SK-N-SH (cell line): ENCODE data around the gene CDC42EP4. TPM values are rescaled to one million over a fixed set of nuclear protein-coding genes. Genes with fewer than 3 reads are reported as not detected.

Experiments used
- CTCF ChIA-PET: fragments of 300-600, 350-600 bp; formaldehyde crosslinking; extraction: SDS; loops from one replicate; lab custom pipeline; 2021; lab: Yijun Ruan, JAX
- POLR2A ChIA-PET: fragments of 350-600 bp; sonication (Branson Sonifier 250); formaldehyde crosslinking; extraction: SDS; loops from one replicate; lab custom pipeline; 2020; ENCODE audit warnings: antibody characterized with exemption, inconsistent platforms; lab: Yijun Ruan, JAX
- DNase-seq: peaks from one replicate; pipeline ENCODE4 v3.0.0; 2012
- H2AFZ ChIP-seq: fragments of 200-600 bp; sonication (generic); 2 replicates; pipeline ENCODE4 v1.8.1; 2016; ENCODE audit warnings: antibody characterized with exemption, mild to moderate bottlenecking, low read depth
- H3F3A ChIP-seq: fragments of 200-600 bp; sonication (generic); replicated peaks from 2 replicates; pipeline ENCODE3; 2016; ENCODE audit warnings: antibody characterized with exemption, mild to moderate bottlenecking; ENCODE audit not compliant: insufficient read depth
- H3K27ac ChIP-seq, 2 experiments: fragments of 200-500 bp in 1 of 2; fragments of 200-600 bp in 1 of 2; sonication (Bioruptor generic) in 1 of 2; sonication (generic), shearing (Covaris generic) in 1 of 2; 2 replicates each; pipeline versions ENCODE4 v1.5.1 to v1.6.1; 2014 to 2016; ENCODE audit warnings: low read depth in 2 of 2, inconsistent platforms in 1 of 2, low read length in 1 of 2, mild to moderate bottlenecking in 1 of 2, mixed read lengths in 1 of 2
- H3K27me3 ChIP-seq: fragments of 200-600 bp; sonication (generic), shearing (Covaris generic); 2 replicates; pipeline ENCODE4 v1.6.1; 2016; ENCODE audit warnings: mixed run types; ENCODE audit not compliant: insufficient read depth
- H3K36me3 ChIP-seq, 2 experiments: fragments of 200-500 bp in 1 of 2; fragments of 200-600 bp in 1 of 2; sonication (Bioruptor generic) in 1 of 2; sonication (generic) in 1 of 2; replicated peaks in 1 of 2; 2 replicates each; pipeline versions ENCODE3 to v1.5.1; 2014 to 2016; ENCODE audit warnings: low read length in 1 of 2, mild to moderate bottlenecking in 1 of 2; ENCODE audit not compliant: insufficient read depth in 2 of 2, control insufficient read depth in 1 of 2
- H3K4me1 ChIP-seq, 2 experiments: fragments of 200-500 bp in 1 of 2; fragments of 200-600 bp in 1 of 2; sonication (Bioruptor generic) in 1 of 2; sonication (generic), shearing (Covaris generic) in 1 of 2; 2 replicates each; pipeline versions ENCODE4 v1.5.1 to v1.6.1; 2014 to 2016; ENCODE audit warnings: low read depth in 1 of 2, low read length in 1 of 2, mixed run types in 1 of 2; ENCODE audit not compliant: insufficient read depth in 2 of 2, control insufficient read depth in 1 of 2
- H3K4me2 ChIP-seq: fragments of 200-600 bp; sonication (generic), shearing (Covaris generic); 2 replicates; pipeline ENCODE4 v1.6.1; 2017; ENCODE audit warnings: mixed run types
- H3K4me3 ChIP-seq, 2 experiments: fragments of 200-500 bp in 1 of 2; fragments of 200-600 bp in 1 of 2; sonication (Bioruptor generic) in 1 of 2; sonication (generic), shearing (Covaris generic) in 1 of 2; 2 replicates each; pipeline versions ENCODE4 v1.5.1 to v1.8.1; 2014 to 2016; ENCODE audit warnings: low read depth in 2 of 2, inconsistent platforms in 1 of 2, low read length in 1 of 2, mild to moderate bottlenecking in 1 of 2, mixed read lengths in 1 of 2, moderate library complexity in 1 of 2
- H3K79me2 ChIP-seq: fragments of 200-600 bp; sonication (generic); 2 replicates; pipeline ENCODE4 v1.8.1; 2017; ENCODE audit warnings: mild to moderate bottlenecking; ENCODE audit not compliant: insufficient read depth
- H3K9ac ChIP-seq: fragments of 200-600 bp; sonication (generic); 2 replicates; pipeline ENCODE4 v1.6.1; 2017; ENCODE audit warnings: mixed run types
- H3K9me2 ChIP-seq: fragments of 200-600 bp; sonication (generic); 2 replicates; pipeline ENCODE4 v1.6.1; 2017; ENCODE audit warnings: mixed run types
- H3K9me3 ChIP-seq: fragments of 200-600 bp; sonication (generic); 2 replicates; pipeline ENCODE4 v1.6.1; 2017; ENCODE audit warnings: mixed run types, mild to moderate bottlenecking, moderate library complexity
- H4K20me1 ChIP-seq: fragments of 200-600 bp; sonication (generic); 2 replicates; pipeline ENCODE4 v1.6.1; 2017; ENCODE audit warnings: mild to moderate bottlenecking, mixed run types; ENCODE audit not compliant: insufficient read depth
- ELF1 ChIP-seq: IDR thresholded peaks from 2 replicates; pipeline ENCODE4 v1.4.0; 2012
- FOSL2 ChIP-seq: IDR thresholded peaks from 2 replicates; pipeline ENCODE4 v1.4.0; 2012; ENCODE audit warnings: low read depth, mild to moderate bottlenecking, moderate library complexity, borderline replicate concordance
- FOXJ3 ChIP-seq: sonication (generic); formaldehyde crosslinking; IDR thresholded peaks from 2 replicates; pipeline ENCODE4 v1.5.1; 2020; ENCODE audit warnings: mild to moderate bottlenecking, missing genetic modification reagents
- GABPA ChIP-seq: IDR thresholded peaks from 2 replicates; pipeline ENCODE4 v1.4.0; 2012; ENCODE audit warnings: low read depth, mild to moderate bottlenecking
- GATA2 ChIP-seq: sonication (generic); formaldehyde crosslinking; IDR thresholded peaks from 2 replicates; pipeline ENCODE4 v1.5.0; 2020; ENCODE audit warnings: mild to moderate bottlenecking, missing genetic modification reagents
- MEF2A ChIP-seq: IDR thresholded peaks from 2 replicates; pipeline ENCODE4 v1.4.0; 2012; ENCODE audit warnings: low read depth, borderline replicate concordance
- MXI1 ChIP-seq: IDR thresholded peaks from 2 replicates; pipeline ENCODE4 v1.6.1; 2012; ENCODE audit warnings: mild to moderate bottlenecking, low read depth, low read length, improper control_type of control experiment
- NFIC ChIP-seq: IDR thresholded peaks from 2 replicates; pipeline ENCODE4 v1.4.0; 2012; ENCODE audit warnings: borderline replicate concordance
- RCOR1 ChIP-seq: fragments of 150-350 bp; IDR thresholded peaks from 2 replicates; pipeline ENCODE4 v1.6.1; 2017; ENCODE audit warnings: antibody characterized with exemption, low read length
- RFX5 ChIP-seq: IDR thresholded peaks from 2 replicates; pipeline ENCODE4 v1.6.1; 2012; ENCODE audit warnings: mild to moderate bottlenecking, improper control_type of control experiment, low read length
- SIN3A ChIP-seq: IDR thresholded peaks from 2 replicates; pipeline ENCODE4 v1.6.1; 2012; ENCODE audit warnings: low read depth, mild to moderate bottlenecking, low read length, moderate library complexity, borderline replicate concordance
- TAF1 ChIP-seq: IDR thresholded peaks from 2 replicates; pipeline ENCODE4 v1.6.1; 2012; ENCODE audit warnings: low read depth, mild to moderate bottlenecking, low read length, moderate library complexity, borderline replicate concordance
- TCF12 ChIP-seq: IDR thresholded peaks from 2 replicates; pipeline ENCODE4 v1.4.0; 2012
- YY1 ChIP-seq: IDR thresholded peaks from 2 replicates; pipeline ENCODE4 v1.4.0; 2012; ENCODE audit warnings: low read depth, mild to moderate bottlenecking
- WGBS: methylation state at CpG from one replicate; pipeline ENCODE4 v1.1.6; 2017; ENCODE audit warnings: low lambda C conversion rate; 5-methylcytosine and 5-hydroxymethylcytosine counted together
- polyA plus RNA-seq, 3 experiments: library from polyadenylated mRNA; depleted of rRNA; stranded (reverse); fragments of >200 nt; gene quantifications; 2 replicates each; pipeline ENCODE4 v1.2.3, GENCODE V29; 2012
- TF ChIP-seq, protein P1 (sequence below): IDR thresholded peaks from 2 replicates; pipeline ENCODE4 v1.4.0; 2012; ENCODE audit warnings: low read depth, borderline replicate concordance
- TF ChIP-seq, protein P2 (sequence below): IDR thresholded peaks from 2 replicates; pipeline ENCODE4; 2012
- TF ChIP-seq, protein P3 (sequence below): fragments of 200-600 bp; sonication (generic); IDR thresholded peaks from 2 replicates; pipeline ENCODE4 v1.6.1; 2017; ENCODE audit warnings: antibody characterized with exemption, mild to moderate bottlenecking, moderate library complexity
- TF ChIP-seq, protein P4 (sequence below): IDR thresholded peaks from 2 replicates; pipeline ENCODE4 v1.4.0; 2012; ENCODE audit warnings: low read depth

CDC42EP4 gene
- polyA plus RNA-seq, 1 of the 3 experiments (the other 2 are of a cell fraction) = 28.3 TPM

DNA sequence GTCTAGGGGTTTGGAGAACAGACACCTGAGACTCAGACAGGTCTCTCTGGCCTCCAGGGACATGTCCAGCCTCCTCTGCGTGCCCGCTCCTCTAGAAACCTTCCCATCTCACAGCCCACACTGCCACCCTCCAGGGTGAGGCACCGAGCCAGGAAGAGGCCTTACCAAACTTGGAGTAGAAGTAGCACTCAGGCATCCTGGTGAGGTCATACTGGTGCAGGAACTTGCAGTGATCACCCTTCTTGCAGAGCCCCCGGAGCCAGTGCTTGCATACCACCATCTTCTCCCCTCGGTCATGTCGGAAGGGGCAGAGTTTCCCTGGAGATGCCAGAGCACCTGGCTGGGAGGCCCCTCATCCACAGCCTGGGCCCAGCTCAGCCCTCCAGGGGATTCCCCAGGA lies 54.3 kb downstream of the CDC42EP4 start:
- H4K20me1 ChIP-seq = no peaks in the 10 kb centered on the region
- no peaks in the 10 kb centered on the region for H3K36me3 ChIP-seq

DNA sequence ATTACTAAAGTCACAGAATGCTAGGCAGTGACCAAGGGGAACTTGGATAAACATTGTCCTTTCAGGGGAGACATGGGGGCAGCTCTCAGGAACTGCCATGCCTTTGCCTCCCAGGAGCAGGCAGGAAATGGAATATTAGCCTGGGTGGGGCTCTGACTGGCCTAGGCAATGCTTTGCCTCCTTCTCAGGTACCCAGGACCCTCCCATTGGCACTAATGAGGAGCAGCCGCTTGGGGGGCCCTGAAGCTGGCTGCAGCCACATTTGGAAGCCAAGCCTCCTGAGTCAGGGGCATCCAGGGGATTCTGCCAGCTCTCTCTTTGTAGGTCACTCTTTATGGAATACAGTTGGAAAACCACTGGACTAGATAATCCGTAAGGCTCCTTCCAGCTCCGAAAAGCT lies 55.6 kb downstream of the CDC42EP4 start:
- POLR2A ChIA-PET = interaction anchor here (1.0 to 2.6 kb wide), 3 partner anchors 24 to 113 kb away, joined by 3 to 15 read pairs (median 7); partner anchors contain the start of gene CDC42EP4
- TF ChIP-seq ELF1 = no peak
- TF ChIP-seq, protein P1, sequence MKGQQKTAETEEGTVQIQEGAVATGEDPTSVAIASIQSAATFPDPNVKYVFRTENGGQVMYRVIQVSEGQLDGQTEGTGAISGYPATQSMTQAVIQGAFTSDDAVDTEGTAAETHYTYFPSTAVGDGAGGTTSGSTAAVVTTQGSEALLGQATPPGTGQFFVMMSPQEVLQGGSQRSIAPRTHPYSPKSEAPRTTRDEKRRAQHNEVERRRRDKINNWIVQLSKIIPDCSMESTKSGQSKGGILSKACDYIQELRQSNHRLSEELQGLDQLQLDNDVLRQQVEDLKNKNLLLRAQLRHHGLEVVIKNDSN = no peak

More for the DNA sequence above, 54.3 kb downstream of the CDC42EP4 start:
- no peak for TF ChIP-seq MXI1
- TF ChIP-seq RFX5 = no peak
- no peak for TF ChIP-seq YY1
- TF ChIP-seq TAF1 = no peak
- no peak for TF ChIP-seq GATA2 (CRISPR knock-in tag)
- no peak for TF ChIP-seq MEF2A
- TF ChIP-seq GABPA = no peak
- TF ChIP-seq FOSL2 = no peak
- no peak for TF ChIP-seq RCOR1
- TF ChIP-seq NFIC = no peak
- no peak for TF ChIP-seq FOXJ3
- no peak for TF ChIP-seq SIN3A
- no peak for TF ChIP-seq TCF12
- TF ChIP-seq, protein P2, sequence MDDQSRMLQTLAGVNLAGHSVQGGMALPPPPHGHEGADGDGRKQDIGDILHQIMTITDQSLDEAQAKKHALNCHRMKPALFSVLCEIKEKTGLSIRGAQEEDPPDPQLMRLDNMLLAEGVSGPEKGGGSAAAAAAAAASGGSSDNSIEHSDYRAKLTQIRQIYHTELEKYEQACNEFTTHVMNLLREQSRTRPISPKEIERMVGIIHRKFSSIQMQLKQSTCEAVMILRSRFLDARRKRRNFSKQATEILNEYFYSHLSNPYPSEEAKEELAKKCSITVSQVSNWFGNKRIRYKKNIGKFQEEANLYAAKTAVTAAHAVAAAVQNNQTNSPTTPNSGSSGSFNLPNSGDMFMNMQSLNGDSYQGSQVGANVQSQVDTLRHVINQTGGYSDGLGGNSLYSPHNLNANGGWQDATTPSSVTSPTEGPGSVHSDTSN = no peak
- TF ChIP-seq, protein P1 = no peak
- TF ChIP-seq, protein P3, sequence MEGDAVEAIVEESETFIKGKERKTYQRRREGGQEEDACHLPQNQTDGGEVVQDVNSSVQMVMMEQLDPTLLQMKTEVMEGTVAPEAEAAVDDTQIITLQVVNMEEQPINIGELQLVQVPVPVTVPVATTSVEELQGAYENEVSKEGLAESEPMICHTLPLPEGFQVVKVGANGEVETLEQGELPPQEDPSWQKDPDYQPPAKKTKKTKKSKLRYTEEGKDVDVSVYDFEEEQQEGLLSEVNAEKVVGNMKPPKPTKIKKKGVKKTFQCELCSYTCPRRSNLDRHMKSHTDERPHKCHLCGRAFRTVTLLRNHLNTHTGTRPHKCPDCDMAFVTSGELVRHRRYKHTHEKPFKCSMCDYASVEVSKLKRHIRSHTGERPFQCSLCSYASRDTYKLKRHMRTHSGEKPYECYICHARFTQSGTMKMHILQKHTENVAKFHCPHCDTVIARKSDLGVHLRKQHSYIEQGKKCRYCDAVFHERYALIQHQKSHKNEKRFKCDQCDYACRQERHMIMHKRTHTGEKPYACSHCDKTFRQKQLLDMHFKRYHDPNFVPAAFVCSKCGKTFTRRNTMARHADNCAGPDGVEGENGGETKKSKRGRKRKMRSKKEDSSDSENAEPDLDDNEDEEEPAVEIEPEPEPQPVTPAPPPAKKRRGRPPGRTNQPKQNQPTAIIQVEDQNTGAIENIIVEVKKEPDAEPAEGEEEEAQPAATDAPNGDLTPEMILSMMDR = no peak
- TF ChIP-seq, protein P4, sequence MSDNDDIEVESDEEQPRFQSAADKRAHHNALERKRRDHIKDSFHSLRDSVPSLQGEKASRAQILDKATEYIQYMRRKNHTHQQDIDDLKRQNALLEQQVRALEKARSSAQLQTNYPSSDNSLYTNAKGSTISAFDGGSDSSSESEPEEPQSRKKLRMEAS = no peak
- ChIA-PET CTCF (interaction anchor here (2.8 to 22.4 kb wide), 2 partner anchors 10 to 115 kb away, joined by 33 to 691 read pairs; no protein-coding TSS in a partner anchor), POLR2A (interaction anchor here (0.6 kb wide), 1 partner anchor 112 kb away, joined by 3 read pairs; no protein-coding TSS in a partner anchor)
- no peak overlapping the region for H3K4me3 ChIP-seq
- no peak overlapping the region for H3K9ac ChIP-seq
- H3K4me2 ChIP-seq = no peak overlapping the region
- no peak overlapping the region for H3K27ac ChIP-seq
- H3K27me3 ChIP-seq = no peaks in the 10 kb centered on the region
- WGBS = 93% methylated on average over 3 of the region's 6 CpGs
- H3K9me2 ChIP-seq = no peaks in the 10 kb centered on the region
- no peak for DNase-seq
- no peaks in the 10 kb centered on the region for H3K79me2 ChIP-seq
- no peaks in the 10 kb centered on the region for H3F3A ChIP-seq
- H3K4me1 ChIP-seq = peaks cover 0 to 17% of the 10 kb centered on the region in 2 experiments; a peak in 1 of 4 replicates
- H3K9me3 ChIP-seq = no peaks in the 10 kb centered on the region
- no peak overlapping the region for H2AFZ ChIP-seq

More for the DNA sequence above, 55.6 kb downstream of the CDC42EP4 start:
- Histone ChIP-seq H3K9ac (no peak overlapping the region), H3K79me2 (no peaks in the 10 kb centered on the region), H3K9me3 (no peaks in the 10 kb centered on the region), H3K4me3 (no peak overlapping the region), H3K9me2 (no peaks in the 10 kb centered on the region), H3K36me3 (no peaks in the 10 kb centered on the region), H2AFZ (no peak overlapping the region), H3K27ac (peak overlapping the region in 1 of 2 experiments; percentile 47; a peak in 2 of 4 replicates), H3F3A (no peaks in the 10 kb centered on the region), H3K4me1 (peaks cover 0 to 14% of the 10 kb centered on the region in 2 experiments; a peak in 1 of 4 replicates), H3K27me3 (no peaks in the 10 kb centered on the region), H3K4me2 (no peak overlapping the region), H4K20me1 (no peaks in the 10 kb centered on the region)
- WGBS = 94% methylated on average over 3 of the region's 3 CpGs
- no peak for DNase-seq
- CTCF ChIA-PET = interaction anchor here (0.7 to 22.4 kb wide), 36 partner anchors 9 to 943 kb away, joined by 3 to 691 read pairs (median 10); partner anchors contain the start of genes CDC42EP4 and COG1
